Head of caudate nucleus (tissue), 42 donors: Measurements from ENCODE around the gene TMEM196.
"Not testable (repeated sequence)": the region's sequence is repeated elsewhere in the genome, so short reads cannot be mapped to it uniquely, and the experiment has no call there.

Source experiments
- DNase-seq, 42 donors: peaks; one replicate each; pipeline versions ENCODE4 v3.0.0 to v3.0.0-alpha.2; 2020 to 2021; ENCODE audit warnings: mixed read lengths in 7 of 42
- intact Hi-C: fragments of 100-400 bp; cut with DNase I; formaldehyde crosslinking; loops from one replicate; pipeline ENCODE4 v1.15.0; 2022

Gene TMEM196

GRCh38 chr7:19709249-19709578, 64.2 kb downstream of the TMEM196 start:
- intact Hi-C loops = no loop called here

GRCh38 chr7:19708397-19709248, 64.8 kb downstream of the TMEM196 start, which contains the start of gene POLR1F:
POLR1F (minus strand) TSS chr7:19709037; CDS start chr7:19709016, 21 bp downstream.
- intact Hi-C loops = no loop called here
- DNase-seq = peak; percentile 91 to 98 (median 96)

More at GRCh38 chr7:19709249-19709578, 64.2 kb downstream of the TMEM196 start:
- DNase-seq = peak in 1 of 42 donors; percentile 8

- no peak for DNase-seq
- intact Hi-C loops = no loop called here
These were observed 66.2 kb downstream of the TMEM196 start for GRCh38 chr7:19707240-19707639.

- intact Hi-C loops = no loop called here
- no peak for DNase-seq
These were observed 67.8 kb downstream of the TMEM196 start for GRCh38 chr7:19705663-19706062.

GRCh38 chr7:19701471-19701870, 71.9 kb downstream of the TMEM196 start:
- intact Hi-C loops = no loop called here

GRCh38 chr7:19700936-19701335, 72.5 kb downstream of the TMEM196 start:
- DNase-seq = no peak
- intact Hi-C loops = no loop called here

More at GRCh38 chr7:19701471-19701870, 71.9 kb downstream of the TMEM196 start:
- DNase-seq = no peak

GRCh38 chr7:19698331-19698730, 75.1 kb downstream of the TMEM196 start:
- intact Hi-C loops = no loop called here
- DNase-seq = no peak

- intact Hi-C loops = no loop called here
These were observed 76.5 kb downstream of the TMEM196 start for GRCh38 chr7:19696926-19697325.

GRCh38 chr7:19692111-19692828, 81.1 kb downstream of the TMEM196 start:
- intact Hi-C loops = no loop called here
- DNase-seq = no peak

More at GRCh38 chr7:19696926-19697325, 76.5 kb downstream of the TMEM196 start:
- no peak for DNase-seq

- intact Hi-C loops = no loop called here
- DNase-seq = no peak
These were observed 82.7 kb downstream of the TMEM196 start for GRCh38 chr7:19690736-19691135.

GRCh38 chr7:19689130-19689529, 84.3 kb downstream of the TMEM196 start:
- DNase-seq, intact Hi-C loops: not testable (repeated sequence)

GRCh38 chr7:19681596-19681995, 91.8 kb downstream of the TMEM196 start:
- intact Hi-C loops = no loop called here
- no peak for DNase-seq

- no peak for DNase-seq
- intact Hi-C loops = no loop called here
These were observed 96.2 kb downstream of the TMEM196 start for GRCh38 chr7:19677180-19677579.

- DNase-seq = no peak
- intact Hi-C loops = no loop called here
These were observed 97.6 kb downstream of the TMEM196 start for GRCh38 chr7:19675816-19676215.

GRCh38 chr7:19674266-19674960, 99.0 kb downstream of the TMEM196 start:
- intact Hi-C loops = no loop called here

GRCh38 chr7:19670806-19671205, 102.6 kb downstream of the TMEM196 start:
- intact Hi-C loops = no loop called here
- DNase-seq = no peak

More at GRCh38 chr7:19674266-19674960, 99.0 kb downstream of the TMEM196 start:
- no peak for DNase-seq
